Esophagus muscularis mucosa (tissue), 4 donors: ENCODE data around the gene AATF. TPM values are rescaled to one million over a fixed set of nuclear protein-coding genes. Genes with fewer than 3 reads are reported as not detected.

Experiments
- DNase-seq: peaks from one replicate; pipeline ENCODE4 v3.0.0-alpha.2; 2017; ENCODE audit errors: extremely low spot score
- H3K27ac ChIP-seq, 4 donors: fragments of 200-600 bp; sonication (generic); replicated peaks in 1 of 4; 1 replicate in 3 of 4; 2 replicates in 1 of 4; pipeline ENCODE4 v1.5.1; 2016 to 2019; ENCODE audit warnings: mild to moderate bottlenecking in 1 of 4
- H3K27me3 ChIP-seq, 4 donors: fragments of 200-600 bp; sonication (generic); one replicate each; pipeline versions ENCODE4 v1.5.1 to v1.6.0; 2016 to 2019
- H3K36me3 ChIP-seq, 4 donors: fragments of 200-600 bp; sonication (generic); one replicate each; pipeline ENCODE4 v1.5.1; 2016 to 2019
- H3K4me1 ChIP-seq, 4 donors: fragments of 200-600 bp; sonication (generic); one replicate each; pipeline ENCODE4 v1.5.1; 2016 to 2019
- H3K4me3 ChIP-seq, 4 donors: fragments of 200-600 bp; sonication (generic); 1 replicate in 2 of 4; 2 replicates in 2 of 4; pipeline ENCODE4 v1.5.1; 2016 to 2019; ENCODE audit warnings: mild to moderate bottlenecking in 4 of 4, moderate library complexity in 1 of 4
- H3K9me3 ChIP-seq, 4 donors: fragments of 200-600 bp; sonication (generic); 1 replicate in 3 of 4; 2 replicates in 1 of 4; pipeline ENCODE4 v1.5.1; 2016 to 2019
- EP300 ChIP-seq: sonication (generic); formaldehyde crosslinking; IDR thresholded peaks from one replicate; pipeline ENCODE4 v1.6.1; 2017; ENCODE audit warnings: antibody characterized with exemption
- POLR2A ChIP-seq: fragments of 450-650 bp; IDR thresholded peaks from one replicate; pipeline ENCODE4 v1.6.1; 2017; ENCODE audit warnings: antibody characterized with exemption, moderate library complexity, mild to moderate bottlenecking, low read depth
- POLR2AphosphoS5 ChIP-seq, 2 donors: sonication (generic); formaldehyde crosslinking; IDR thresholded peaks; one replicate each; pipeline ENCODE4 v1.6.1; 2017; ENCODE audit warnings: antibody characterized with exemption in 2 of 2
- WGBS: methylation state at CpG from one replicate; pipeline ENCODE4 v1.1.5; 2018; 5-methylcytosine and 5-hydroxymethylcytosine counted together
- intact Hi-C: fragments of 100-400 bp; cut with DNase I; formaldehyde crosslinking; loops from one replicate; pipeline ENCODE4 v1.15.1; 2023
- total RNA-seq, 4 donors: library from RNA; depleted of rRNA; stranded (reverse); fragments of >200 nt; gene quantifications; one replicate each; pipeline versions ENCODE4 v1.1.0 to v1.2.1, GENCODE V29; 2016
- TF ChIP-seq, protein P1 (sequence below), 3 experiments: fragments of 200-600 bp in 2 of 3; fragments of 450-650 bp in 1 of 3; sonication (generic) in 2 of 3; IDR thresholded peaks; one replicate each; pipeline ENCODE4 v1.5.1; 2017 to 2019; ENCODE audit warnings: antibody characterized with exemption in 3 of 3, mild to moderate bottlenecking in 2 of 3, moderate library complexity in 1 of 3

The AATF gene
- total RNA-seq, 4 donors from 2014 or later, result 37.8 to 55.7 (median 45.3) TPM

DNA sequence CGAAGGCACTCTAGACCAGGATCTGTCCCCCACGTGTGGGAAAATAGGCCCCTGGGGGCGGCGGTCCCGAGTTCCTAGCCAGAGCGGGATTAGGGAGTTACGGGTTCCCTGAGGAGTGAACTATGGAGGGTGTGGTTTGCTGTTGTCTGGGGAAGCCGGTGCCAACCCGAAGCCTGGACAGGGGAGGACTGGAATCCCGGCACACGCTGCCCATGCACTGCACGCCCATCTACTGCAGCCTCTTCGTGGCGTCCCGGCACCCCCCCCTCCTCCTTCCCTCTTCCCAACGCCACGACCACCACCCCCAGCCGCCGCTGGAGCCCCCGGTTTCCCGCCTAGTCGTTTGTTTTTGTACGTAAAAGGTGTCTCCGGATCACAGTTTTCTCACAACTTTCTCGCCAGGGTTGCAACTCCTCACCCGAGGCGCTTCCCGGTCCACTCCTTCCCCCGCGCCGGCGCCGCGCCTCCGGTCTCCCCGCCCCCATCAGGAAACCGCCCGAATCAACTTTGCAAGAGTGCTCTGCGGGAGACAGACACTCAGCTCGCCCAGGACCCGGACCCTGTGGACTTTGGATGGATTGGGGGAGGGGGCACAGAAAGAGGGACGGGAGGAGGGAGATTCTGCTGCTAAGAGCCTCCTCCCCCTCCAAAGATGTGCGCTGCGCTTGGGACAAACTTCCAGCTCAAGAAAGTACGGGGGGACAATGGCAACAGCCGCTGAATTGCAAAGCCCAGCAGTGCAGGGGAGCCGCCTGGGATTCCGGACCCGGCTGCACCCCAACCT is 12.9 kb upstream of the AATF start:
- Histone ChIP-seq H3K36me3 (no peaks in the 10 kb centered on the region), H3K4me1 (peaks cover 83 to 98% (median 89%) of the 10 kb centered on the region in 4 donors), H3K4me3 (peak overlapping the region; percentile 7 to 43 (median 29)), H3K27ac (no peak overlapping the region), H3K27me3 (peaks cover 35 to 100% (median 99%) of the 10 kb centered on the region in 4 donors), H3K9me3 (no peaks in the 10 kb centered on the region)
- WGBS, result 10% methylated on average over 26 of the region's 49 CpGs
- no peak for TF ChIP-seq EP300
- TF ChIP-seq, protein P1, sequence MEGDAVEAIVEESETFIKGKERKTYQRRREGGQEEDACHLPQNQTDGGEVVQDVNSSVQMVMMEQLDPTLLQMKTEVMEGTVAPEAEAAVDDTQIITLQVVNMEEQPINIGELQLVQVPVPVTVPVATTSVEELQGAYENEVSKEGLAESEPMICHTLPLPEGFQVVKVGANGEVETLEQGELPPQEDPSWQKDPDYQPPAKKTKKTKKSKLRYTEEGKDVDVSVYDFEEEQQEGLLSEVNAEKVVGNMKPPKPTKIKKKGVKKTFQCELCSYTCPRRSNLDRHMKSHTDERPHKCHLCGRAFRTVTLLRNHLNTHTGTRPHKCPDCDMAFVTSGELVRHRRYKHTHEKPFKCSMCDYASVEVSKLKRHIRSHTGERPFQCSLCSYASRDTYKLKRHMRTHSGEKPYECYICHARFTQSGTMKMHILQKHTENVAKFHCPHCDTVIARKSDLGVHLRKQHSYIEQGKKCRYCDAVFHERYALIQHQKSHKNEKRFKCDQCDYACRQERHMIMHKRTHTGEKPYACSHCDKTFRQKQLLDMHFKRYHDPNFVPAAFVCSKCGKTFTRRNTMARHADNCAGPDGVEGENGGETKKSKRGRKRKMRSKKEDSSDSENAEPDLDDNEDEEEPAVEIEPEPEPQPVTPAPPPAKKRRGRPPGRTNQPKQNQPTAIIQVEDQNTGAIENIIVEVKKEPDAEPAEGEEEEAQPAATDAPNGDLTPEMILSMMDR (IDR thresholded peaks at IDR 0.05), result no peak
- TF ChIP-seq POLR2AphosphoS5 (IDR thresholded peaks at IDR 0.05), result no peak
- no peak for TF ChIP-seq POLR2A
- DNase-seq, result no peak
- intact Hi-C loops, result no loop called here

DNA sequence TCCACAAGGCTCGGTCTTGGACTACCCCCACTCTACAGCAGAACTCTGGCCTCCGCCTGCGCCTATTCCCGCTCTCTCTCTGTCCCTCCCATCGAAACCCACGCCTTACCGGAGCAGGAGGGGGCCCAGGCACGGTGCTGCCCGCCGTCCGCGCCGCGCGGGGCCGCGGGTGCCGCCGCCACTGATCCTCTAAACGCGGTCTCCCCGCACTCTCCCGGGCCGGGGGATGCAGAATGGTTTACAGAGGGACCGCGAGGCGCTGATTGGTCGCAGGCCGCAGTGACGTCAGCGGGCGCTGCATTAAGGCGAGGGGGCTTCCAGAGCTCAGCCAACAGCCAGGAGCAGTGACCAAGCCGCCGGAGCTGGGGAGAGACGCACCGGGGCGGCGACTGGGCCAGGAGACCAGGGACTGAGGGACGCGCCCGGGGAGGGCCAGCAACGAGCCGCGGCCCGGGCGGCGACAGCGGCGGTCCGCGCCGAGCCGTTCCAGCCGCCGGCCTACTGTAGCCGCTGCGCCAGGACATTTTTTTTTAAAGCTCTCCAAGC is 12.2 kb upstream of the AATF start:
- Histone ChIP-seq H3K4me3 (peak overlapping the region; percentile 7 to 43 (median 29)), H3K9me3 (no peaks in the 10 kb centered on the region), H3K27me3 (peaks cover 42 to 100% (median 99%) of the 10 kb centered on the region in 4 donors), H3K4me1 (peaks cover 79 to 92% (median 87%) of the 10 kb centered on the region in 4 donors), H3K36me3 (no peaks in the 10 kb centered on the region), H3K27ac (no peak overlapping the region)
- no peak for DNase-seq
- WGBS, result 5% methylated on average over 23 of the region's 58 CpGs
- TF ChIP-seq POLR2A, result no peak
- TF ChIP-seq EP300, result no peak
- no peak for TF ChIP-seq POLR2AphosphoS5 (IDR thresholded peaks at IDR 0.05)
- TF ChIP-seq, protein P1 (IDR thresholded peaks at IDR 0.05), result no peak
- intact Hi-C loops, result no loop called here

DNA sequence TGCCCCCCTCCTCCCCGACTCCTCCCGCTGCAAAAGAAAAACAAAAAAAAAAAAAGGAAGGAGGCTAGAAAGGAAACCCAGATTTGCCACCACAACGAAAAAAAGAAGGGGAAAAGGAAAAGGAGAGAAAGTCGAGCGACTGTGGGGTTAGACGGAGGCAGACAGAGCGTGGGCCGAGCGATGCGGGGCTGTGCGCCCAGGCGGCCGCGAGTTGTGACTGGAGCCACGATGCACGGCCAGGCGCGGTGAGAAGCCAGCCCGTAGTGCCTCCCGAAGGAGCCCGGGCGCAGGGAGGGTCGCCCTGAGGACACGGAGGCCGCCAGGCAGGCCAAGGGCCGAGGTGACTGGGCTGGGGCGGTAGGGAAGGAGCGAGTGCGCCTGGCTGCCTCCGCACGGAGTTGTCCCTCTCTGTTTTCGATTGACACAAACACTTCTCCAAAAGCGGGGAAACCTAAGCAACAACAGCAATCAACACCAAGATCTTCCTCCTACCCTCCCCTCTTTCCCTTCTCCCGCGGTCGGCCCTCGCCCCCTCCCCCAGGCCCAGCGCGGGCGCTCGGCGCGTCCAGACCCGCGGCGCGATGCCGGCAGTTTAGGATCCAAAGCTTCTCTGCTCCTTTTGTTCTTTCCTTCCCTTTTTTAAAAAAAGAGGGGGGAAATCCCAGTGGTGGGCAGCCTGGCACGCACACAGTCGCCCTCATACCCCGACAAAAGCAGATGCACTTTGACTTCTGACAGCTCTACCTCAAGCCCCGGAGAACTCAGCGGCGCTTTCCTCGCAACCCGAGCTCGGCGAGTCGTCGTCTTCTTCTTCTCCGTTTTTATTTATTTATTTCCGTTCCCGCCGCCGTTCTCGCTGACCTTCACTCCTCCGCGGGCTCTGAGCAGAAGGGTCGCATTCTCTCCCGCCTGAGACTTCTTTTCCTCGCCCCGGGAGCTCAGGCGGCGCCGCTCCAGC is 11.5 kb upstream of the AATF start, which contains the start of gene LHX1:
LHX1 (plus strand) TSS at position 475 of the 958 bp plus-strand sequence. CDS start 723 bp downstream, outside the sequence.
- no peak for DNase-seq
- WGBS, result 6% methylated on average over 75 of the region's 75 CpGs
- H3K4me1 ChIP-seq, result peaks cover 77 to 91% (median 84%) of the 10 kb centered on the region in 4 donors
- intact Hi-C loops, result no loop called here
- H3K36me3 ChIP-seq, result no peaks in the 10 kb centered on the region
- H3K4me3 ChIP-seq, result peak within 1 kb of the TSS; percentile 15 to 43 (median 29)
- peaks cover 43 to 100% (median 100%) of the 10 kb centered on the region in 4 donors for H3K27me3 ChIP-seq
- H3K27ac ChIP-seq, result no peak within 1 kb of the TSS
- H3K9me3 ChIP-seq, result no peaks in the 10 kb centered on the region
- TF ChIP-seq POLR2AphosphoS5 (IDR thresholded peaks at IDR 0.05) (peak in 1 of 2 donors; percentile 30), EP300 (no peak), POLR2A (no peak)
- TF ChIP-seq, protein P1 (IDR thresholded peaks at IDR 0.05), result no peak

DNA sequence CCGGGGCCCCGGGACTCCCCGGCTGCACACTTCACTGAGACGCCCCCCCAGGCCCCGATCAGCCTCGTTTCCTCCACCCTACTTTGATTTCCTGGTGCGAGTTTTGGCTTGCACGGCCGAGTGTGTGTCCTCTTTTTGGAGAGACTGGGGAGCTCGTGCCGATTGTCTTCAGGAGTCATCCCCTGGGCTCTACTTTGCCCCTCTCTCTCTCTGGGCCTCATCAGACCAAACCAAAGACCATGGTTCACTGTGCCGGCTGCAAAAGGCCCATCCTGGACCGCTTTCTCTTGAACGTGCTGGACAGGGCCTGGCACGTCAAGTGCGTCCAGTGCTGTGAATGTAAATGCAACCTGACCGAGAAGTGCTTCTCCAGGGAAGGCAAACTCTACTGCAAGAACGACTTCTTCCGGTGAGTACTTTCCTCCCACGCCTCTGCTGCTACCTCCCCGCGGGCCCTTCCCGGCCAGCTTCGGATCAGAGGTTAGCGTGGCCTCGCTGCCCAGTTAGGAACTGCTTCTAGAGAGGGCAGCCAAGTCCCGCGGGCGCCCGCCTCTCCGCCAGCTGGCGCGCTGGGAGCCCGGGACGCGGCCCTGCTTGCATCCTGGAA is 10.7 kb upstream of the AATF start:
- no peaks in the 10 kb centered on the region for H3K36me3 ChIP-seq
- H3K27me3 ChIP-seq, result peaks cover 41 to 100% (median 100%) of the 10 kb centered on the region in 4 donors
- WGBS, result 4% methylated on average over 11 of the region's 36 CpGs
- no peaks in the 10 kb centered on the region for H3K9me3 ChIP-seq
- H3K4me1 ChIP-seq, result peaks cover 77 to 91% (median 84%) of the 10 kb centered on the region in 4 donors
- TF ChIP-seq POLR2AphosphoS5 (IDR thresholded peaks at IDR 0.05) (no peak), POLR2A (no peak), EP300 (no peak)
- TF ChIP-seq, protein P1 (IDR thresholded peaks at IDR 0.05), result no peak
- intact Hi-C loops, result no loop called here
- H3K27ac ChIP-seq, result no peak overlapping the region
- DNase-seq, result no peak
- H3K4me3 ChIP-seq, result peak overlapping the region in 2 of 4 donors; percentile 26 to 32
